HepG2 (cell line): Measurements from ENCODE around the gene RITA1. TPM values are rescaled to one million over a fixed set of nuclear protein-coding genes. Genes with fewer than 3 reads are reported as not detected.

Experiments used
- ATM ChIP-seq: fragments of 450-650 bp; IDR thresholded peaks from 2 replicates; pipeline ENCODE4 v1.7.1; 2017; ENCODE audit warnings: mild to moderate bottlenecking, borderline replicate concordance
- HIC2 ChIP-seq: sonication (generic); formaldehyde crosslinking; IDR thresholded peaks from 2 replicates; pipeline ENCODE4 v1.9.0; 2022; ENCODE audit warnings: low read depth, missing genetic modification reagents
- HNRNPL ChIP-seq: fragments of 200-400 bp; formaldehyde crosslinking; IDR thresholded peaks from 2 replicates; pipeline ENCODE4 v1.6.1; 2017; ENCODE audit warnings: mild to moderate bottlenecking, low read depth, low read length
- MNT ChIP-seq: fragments of 450-650 bp; IDR thresholded peaks from 2 replicates; pipeline ENCODE4 v1.6.1; 2016
- NFYB ChIP-seq: sonication (generic); formaldehyde crosslinking; IDR thresholded peaks from 2 replicates; pipeline ENCODE4 v1.4.0; 2020; ENCODE audit warnings: missing genetic modification reagents
- NFYC ChIP-seq: IDR thresholded peaks from 2 replicates; pipeline ENCODE4 v1.6.1; 2016; ENCODE audit warnings: missing genetic modification reagents, missing compliant biosample characterization
- POLR2G ChIP-seq: fragments of 200-400 bp; formaldehyde crosslinking; IDR thresholded peaks from 2 replicates; pipeline ENCODE4 v1.6.1; 2018; ENCODE audit warnings: mild to moderate bottlenecking, low read depth, low read length, moderate library complexity
- PRPF4 ChIP-seq: fragments of 200-400 bp; formaldehyde crosslinking; IDR thresholded peaks from 2 replicates; pipeline ENCODE4 v1.6.1; 2016; ENCODE audit warnings: low read length, low read depth; ENCODE audit not compliant: poor library complexity, severe bottlenecking
- SAP130 ChIP-seq: IDR thresholded peaks from 2 replicates; pipeline ENCODE4 v1.6.1; 2016; ENCODE audit warnings: low read depth
- SP2 ChIP-seq: sonication (generic); formaldehyde crosslinking; IDR thresholded peaks from 2 replicates; pipeline ENCODE4 v1.5.1; 2020; ENCODE audit warnings: mild to moderate bottlenecking, missing genetic modification reagents
- ZHX2 ChIP-seq, 2 experiments: sonication (generic) in 1 of 2; formaldehyde crosslinking in 1 of 2; IDR thresholded peaks; 2 replicates each; pipeline versions ENCODE4 v1.6.1 to v1.9.0; 2014 to 2022; ENCODE audit warnings: antibody characterized with exemption in 1 of 2, borderline replicate concordance in 1 of 2, inconsistent platforms in 1 of 2, low read depth in 1 of 2, missing genetic modification reagents in 1 of 2
- ZNF326 ChIP-seq: sonication (generic); formaldehyde crosslinking; IDR thresholded peaks from 2 replicates; pipeline ENCODE4 v1.4.0; 2020; ENCODE audit warnings: missing genetic modification reagents, borderline replicate concordance
- ZNF572 ChIP-seq: sonication (generic); formaldehyde crosslinking; IDR thresholded peaks from 2 replicates; pipeline ENCODE4 v1.5.1; 2020; ENCODE audit warnings: mild to moderate bottlenecking, missing genetic modification reagents
- ZNF580 ChIP-seq: IDR thresholded peaks from 2 replicates; pipeline ENCODE4 v1.6.1; 2016; ENCODE audit warnings: low read depth, borderline replicate concordance
- ZNF597 ChIP-seq: sonication (generic); formaldehyde crosslinking; IDR thresholded peaks from 2 replicates; pipeline ENCODE4 v1.5.0; 2020; ENCODE audit warnings: missing genetic modification reagents
- ZNF615 ChIP-seq: sonication (generic); formaldehyde crosslinking; IDR thresholded peaks from 2 replicates; pipeline ENCODE4 v1.5.0; 2020; ENCODE audit warnings: mild to moderate bottlenecking, missing genetic modification reagents, borderline replicate concordance
- ZNF639 ChIP-seq: conservative IDR thresholded peaks from 2 replicates; pipeline ENCODE4 v1.6.1; 2018; ENCODE audit warnings: missing genetic modification reagents
- ZNF703 ChIP-seq: sonication (generic); formaldehyde crosslinking; IDR thresholded peaks from 2 replicates; pipeline ENCODE4 v1.5.1; 2020; ENCODE audit warnings: missing genetic modification reagents, mild to moderate bottlenecking, moderate library complexity, borderline replicate concordance
- polyA plus RNA-seq, 8 experiments: library from polyadenylated mRNA; depleted of rRNA in 3 of 8; stranded (reverse) in 7 of 8; unstranded in 1 of 8; fragments of >200 nt; fragmentation: Illumina TruSeq in 4 of 8; extraction: Trizol in 4 of 8; gene quantifications; 2 replicates each; pipeline versions ENCODE4 v1.2.1 to v1.2.3, GENCODE V29; 2011 to 2016; ENCODE audit warnings: low read depth in 4 of 8, missing spikeins in 1 of 8, mixed read lengths in 1 of 8; ENCODE audit not compliant: insufficient read depth in 1 of 8
- total RNA-seq, 5 experiments: library from RNA; depleted of rRNA; stranded (reverse); fragments of >200 nt; fragmentation: Illumina TruSeq; extraction: Trizol; gene quantifications; 2 replicates each; pipeline ENCODE4 v1.2.3, GENCODE V29; 2016; ENCODE audit warnings: low read depth in 1 of 5

The RITA1 gene
- total and polyA plus RNA-seq, 2 of the 13 experiments (the other 11 are each of a cell fraction or from before 2014, with no cell fraction given) = 12.4 to 28.9 TPM

GRCh38 chr12:113184900-113185179 lies 681 bp upstream of the RITA1 start (continued):
- TF ChIP-seq ZHX2 (IDR thresholded peaks at IDR 0.05; ENCODE audit: low read depth) (0 out of 2 replicates have a peak, but pooled peaks have one; percentile 11), ZHX2 (CRISPR knock-in tag; IDR thresholded peaks at IDR 0.05; ENCODE audit: borderline replicate concordance) (no peak), HNRNPL (no peak), ZNF639 (CRISPR knock-in tag) (no peak), ZNF326 (CRISPR knock-in tag) (no peak), MNT (0 out of 2 replicates have a peak, but pooled peaks have one; percentile 6), ZNF597 (CRISPR knock-in tag) (no peak), ZNF580 (CRISPR knock-in tag) (no peak), HIC2 (CRISPR knock-in tag) (no peak), POLR2G (no peak), NFYC (CRISPR knock-in tag) (peak; percentile 89), ZNF572 (CRISPR knock-in tag) (peak; percentile 91; the same call in 1 of the 2 replicates), ZNF703 (CRISPR knock-in tag) (peak; percentile 67; the same call in 1 of the 2 replicates), SP2 (CRISPR knock-in tag) (peak; percentile 90), NFYB (CRISPR knock-in tag) (peak; percentile 94), SAP130 (CRISPR knock-in tag) (peak; percentile 88), ZNF615 (CRISPR knock-in tag) (no peak), PRPF4 (no peak), ATM (no peak)
